ENCODE results near the gene TAS1R1. TPM values are rescaled to one million over a fixed set of nuclear protein-coding genes. Genes with fewer than 3 reads are reported as not detected.

The TAS1R1 gene
- polyA plus RNA-seq, 1 donor: 9.5 TPM

- DNase-seq: peak; percentile 44
Measured at GRCh38 chr1:6612641-6613360, 57.7 kb downstream of the TAS1R1 start.

DNA sequence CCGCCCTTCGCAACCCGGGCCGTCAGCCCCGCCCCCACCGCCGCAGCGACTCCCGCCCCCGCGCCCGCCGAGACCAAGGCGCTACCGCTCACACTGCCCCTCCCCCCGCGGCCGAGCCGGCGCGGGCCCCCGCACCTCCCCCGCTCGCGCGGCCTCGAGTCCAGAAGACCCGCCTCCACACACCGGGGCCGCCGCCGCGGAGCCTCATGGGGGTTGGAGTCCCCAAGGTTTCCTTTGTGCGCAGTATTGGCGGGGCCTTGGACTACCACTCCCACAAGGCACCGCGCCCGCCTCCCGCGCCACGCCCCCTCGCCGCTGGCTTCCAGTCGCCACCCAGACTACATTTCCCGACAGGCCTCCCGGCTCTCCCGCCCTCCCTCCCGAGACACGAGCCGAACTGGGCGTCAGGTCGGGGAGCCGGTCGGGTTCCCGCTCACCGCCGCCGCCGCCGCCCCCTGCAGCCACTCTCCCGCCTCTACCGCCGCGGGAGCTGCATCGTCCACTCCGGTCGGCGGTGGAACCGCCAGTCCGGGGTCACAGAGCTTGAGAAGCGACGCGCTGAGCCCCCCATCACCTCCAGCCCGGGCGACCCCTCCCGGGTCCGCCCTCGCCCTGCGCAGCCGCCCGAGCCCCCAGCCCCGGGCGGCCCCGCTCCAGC, 58.4 kb downstream of the TAS1R1 start, which contains the start of gene PHF13:
PHF13 (plus strand) TSS at position 371 of the 658 bp plus-strand sequence. CDS start 336 bp downstream, outside the sequence.
- DNase-seq: peak; percentile 99

GRCh38 chr1:6614019-6614928, 59.2 kb downstream of the TAS1R1 start:
- DNase-seq: peak; percentile 60

- no peak for DNase-seq
Measured at GRCh38 chr1:6614929-6615785, 60.0 kb downstream of the TAS1R1 start.

- no peak for DNase-seq
Measured at GRCh38 chr1:6619045-6619444, 63.9 kb downstream of the TAS1R1 start.

GRCh38 chr1:6621429-6622391, 66.6 kb downstream of the TAS1R1 start:
- no peak for DNase-seq

- no peak for DNase-seq
Measured at GRCh38 chr1:6622396-6623152, 67.5 kb downstream of the TAS1R1 start.

- DNase-seq: no peak
Measured at GRCh38 chr1:6623269-6623965, 68.3 kb downstream of the TAS1R1 start.

- DNase-seq: peak; percentile 84
Measured at GRCh38 chr1:6624710-6625583, 69.8 kb downstream of the TAS1R1 start, which contains the start of gene THAP3. Gene THAP3, plus strand, starts transcription at chr1:6624868. Its CDS starts 351 bp downstream, at chr1:6625219.

DNA sequence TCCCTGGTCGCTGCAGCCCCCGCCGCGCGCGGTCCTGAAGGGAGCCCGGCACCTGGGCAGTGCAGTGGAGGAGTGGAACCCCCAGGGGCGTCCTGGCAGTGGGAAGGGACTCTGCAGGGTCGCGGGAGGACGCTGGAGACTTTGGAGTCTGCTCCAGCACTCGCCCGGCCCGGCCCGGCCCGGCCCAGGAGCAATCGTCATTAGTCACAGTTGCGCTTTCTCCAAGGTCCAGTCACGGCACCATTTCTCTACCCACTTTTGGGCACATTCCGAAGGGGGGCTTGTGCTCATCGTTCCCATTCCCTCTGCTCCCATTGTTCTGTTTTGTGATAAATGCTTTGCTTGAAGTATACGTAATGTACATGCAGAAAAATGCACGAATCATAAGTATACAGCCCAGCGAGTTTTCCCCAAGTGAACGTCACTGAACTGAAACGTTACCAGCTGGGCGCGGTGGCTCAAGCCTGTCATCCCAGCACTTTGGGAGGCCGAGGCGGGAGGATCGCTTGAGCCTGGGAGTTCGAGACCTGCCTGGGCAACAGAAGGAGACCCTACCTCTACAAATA, 70.6 kb downstream of the TAS1R1 start:
- DNase-seq: peak; percentile 30

GRCh38 chr1:6627031-6627430, 71.9 kb downstream of the TAS1R1 start:
- DNase-seq: no peak

GRCh38 chr1:6627841-6628545, 72.9 kb downstream of the TAS1R1 start:
- DNase-seq: peak; percentile 33

- no peak for DNase-seq
Measured at GRCh38 chr1:6628971-6629479, 73.9 kb downstream of the TAS1R1 start.
